DMS153 treated with DMSO at 0.1 percent for 48 hours (cell line): Measurements from ENCODE around the gene RAB27A.
"Not testable (repeated sequence)": the region's sequence is repeated elsewhere in the genome, so short reads cannot be mapped to it uniquely, and the experiment has no call there.

ENCODE experiments used
- DNase-seq: peaks from one replicate; lab custom pipeline; 2025; ENCODE audit not compliant: unreplicated experiment; lab: John Stamatoyannopoulos, UW

RAB27A gene

DNA sequence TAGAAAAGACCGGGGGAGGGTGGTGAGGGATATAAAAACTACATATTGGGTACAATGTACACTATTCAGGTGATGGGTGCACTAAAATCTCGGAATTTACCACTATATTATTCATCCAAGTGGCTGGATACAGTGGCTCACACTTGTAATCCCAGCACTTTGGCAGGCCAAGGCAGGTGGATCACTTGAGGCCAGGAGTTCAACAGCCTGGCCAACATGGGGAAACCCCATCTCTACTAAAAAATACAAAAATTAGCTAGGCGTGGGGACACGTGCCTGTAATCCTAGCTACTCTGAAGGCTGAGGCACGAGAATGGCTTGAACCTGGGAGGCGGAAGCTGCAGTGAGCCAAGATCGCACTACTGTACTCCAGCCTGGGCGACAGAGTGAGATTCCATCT, 37.4 kb downstream of the RAB27A start:
- DNase-seq = not testable (repeated sequence)

DNA sequence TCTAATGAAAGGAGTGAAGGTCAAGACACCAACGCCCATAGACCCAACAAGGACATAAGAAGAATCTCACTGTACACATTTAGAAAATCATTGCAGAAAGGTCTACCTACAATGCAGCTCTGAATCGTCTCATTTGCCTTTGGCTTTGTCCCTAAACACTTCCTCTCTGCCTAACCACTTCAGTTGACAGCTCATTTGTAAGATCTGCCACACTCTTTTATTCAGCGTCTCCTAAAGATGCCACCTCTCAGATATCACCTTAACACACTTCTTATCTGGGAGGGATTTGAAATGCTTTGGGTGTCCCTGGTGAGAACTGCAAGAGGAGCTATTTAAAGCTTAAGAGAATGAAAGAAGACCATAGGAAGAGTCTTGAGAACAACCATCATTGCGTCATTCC, 38.7 kb downstream of the RAB27A start:
- no peak for DNase-seq

DNA sequence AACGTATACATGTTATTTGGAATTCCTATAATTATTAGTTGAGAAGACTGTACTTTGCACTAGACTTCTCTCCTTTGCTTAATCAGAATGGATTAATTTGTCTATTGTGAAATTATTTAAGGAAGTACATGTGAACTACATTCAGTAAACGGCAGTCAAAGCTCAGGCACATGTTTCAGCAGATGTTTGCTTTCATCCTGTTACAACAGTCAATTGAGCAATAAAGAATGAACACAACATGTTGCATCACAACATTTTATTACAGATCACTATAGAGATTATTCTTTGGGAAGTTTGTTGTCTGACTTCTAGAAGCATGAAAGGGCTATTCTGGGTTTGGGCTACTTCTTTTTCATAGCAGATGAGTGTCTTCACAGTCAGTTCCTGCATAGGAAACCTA, 39.2 kb downstream of the RAB27A start:
- DNase-seq = no peak

- not testable (repeated sequence) for DNase-seq
Measured at GRCh38 chr15:55249885-55250284, 39.7 kb downstream of the RAB27A start.

DNA sequence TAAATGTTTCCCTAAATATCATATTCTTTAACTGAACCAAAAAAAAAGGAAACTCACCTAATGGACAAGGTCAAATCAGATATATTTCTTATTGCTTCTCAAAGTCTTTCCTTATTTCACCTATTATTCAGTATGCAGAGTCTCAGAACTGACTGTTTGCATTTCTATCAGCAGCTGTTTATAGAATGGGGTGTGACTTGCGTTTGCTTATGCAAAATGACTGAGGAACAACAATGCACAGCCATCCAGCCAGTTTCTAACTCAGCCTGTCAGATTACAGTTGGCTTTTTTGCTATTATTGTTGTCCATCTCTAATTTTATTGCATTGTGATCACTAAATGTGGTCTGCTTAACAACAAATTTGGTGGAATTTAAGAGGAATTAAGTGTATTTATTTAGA, 40.7 kb downstream of the RAB27A start:
- no peak for DNase-seq

DNA sequence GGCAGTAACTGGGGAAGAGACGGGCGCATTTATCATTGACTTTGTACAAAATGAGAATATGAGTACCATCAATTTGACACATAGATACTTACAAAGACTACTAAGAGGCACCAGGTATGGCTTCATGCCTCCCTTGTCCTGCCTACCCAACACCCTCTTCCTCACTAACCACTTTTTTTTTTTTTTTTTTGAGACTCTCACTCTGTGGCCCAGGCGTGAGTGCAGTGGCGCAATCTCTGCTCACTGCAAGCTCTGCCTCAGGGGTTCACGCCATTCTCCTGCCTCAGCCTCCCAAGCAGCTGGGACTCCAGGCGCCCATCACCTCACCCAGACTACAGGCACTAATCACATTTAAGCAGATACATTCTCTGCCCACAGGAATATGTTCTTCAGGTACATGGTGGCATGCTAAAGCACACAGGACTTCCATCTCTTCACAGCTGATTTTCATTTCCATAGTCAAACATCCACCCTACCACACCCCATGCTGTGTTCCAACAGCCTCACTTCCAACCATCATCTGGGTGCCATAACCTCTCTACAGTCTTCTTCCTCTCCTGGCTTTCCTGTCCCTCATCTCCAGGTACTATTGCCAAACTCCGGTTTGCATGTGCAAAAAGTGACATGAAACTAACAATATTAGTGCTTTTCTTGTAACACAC, 41.7 kb downstream of the RAB27A start:
- no peak for DNase-seq

GRCh38 chr15:55247311-55247710, 42.3 kb downstream of the RAB27A start:
- no peak for DNase-seq

- DNase-seq = no peak
Measured at GRCh38 chr15:55246567-55246966, 43.0 kb downstream of the RAB27A start.

GRCh38 chr15:55245059-55245458, 44.6 kb downstream of the RAB27A start:
- DNase-seq = no peak

GRCh38 chr15:55241891-55242290, 47.7 kb downstream of the RAB27A start:
- no peak for DNase-seq

DNA sequence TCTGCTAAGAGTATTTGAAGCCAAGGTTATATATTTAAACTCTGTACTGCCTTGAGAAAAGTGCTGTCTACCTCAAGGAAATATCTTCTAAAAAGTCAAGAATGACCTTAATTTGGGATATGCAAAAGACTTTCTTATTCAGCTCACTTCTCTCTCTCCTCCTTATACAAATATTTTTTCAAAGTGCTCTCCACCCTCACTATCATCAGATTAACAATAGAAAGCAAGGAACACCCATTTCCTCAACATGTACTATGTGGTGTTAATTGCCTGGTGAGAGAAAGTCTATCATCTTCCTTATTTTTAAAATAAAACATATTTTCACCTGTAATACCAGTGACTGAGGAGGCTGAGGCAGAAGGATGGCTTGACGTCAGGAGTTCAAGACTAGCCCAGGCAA, 48.4 kb downstream of the RAB27A start:
- no peak for DNase-seq

DNA sequence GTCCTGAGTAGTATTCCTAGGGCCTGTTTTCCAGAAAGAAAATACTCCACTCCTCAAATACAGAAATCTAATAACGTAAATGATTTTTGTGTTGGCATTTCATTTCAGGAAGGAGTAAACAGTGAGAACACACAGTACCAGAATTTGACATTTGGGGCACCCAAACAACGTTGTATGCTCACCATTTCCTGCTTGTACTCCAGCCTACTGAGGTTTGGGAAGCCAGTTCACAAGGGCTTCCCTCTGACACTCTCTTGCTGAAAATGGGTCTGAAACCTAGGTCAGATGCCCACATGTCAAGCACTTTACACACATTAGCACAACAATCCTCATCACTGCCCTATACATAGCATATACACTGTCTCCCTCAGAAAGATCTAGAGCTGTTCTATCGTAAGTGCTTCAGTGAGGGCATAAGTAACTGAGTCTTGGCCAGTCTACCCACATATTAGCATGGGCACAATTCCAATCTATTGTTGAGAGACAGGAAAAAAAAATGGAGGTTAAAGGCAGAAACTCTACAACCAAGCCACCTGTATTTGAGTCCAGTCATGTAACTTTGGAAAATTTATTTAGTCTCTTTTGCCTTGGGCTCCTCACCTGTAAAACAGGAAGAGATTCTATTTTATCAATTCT, 49.4 kb downstream of the RAB27A start:
- DNase-seq = no peak

- DNase-seq = no peak
Measured at GRCh38 chr15:55239440-55240124, 50.0 kb downstream of the RAB27A start.

DNA sequence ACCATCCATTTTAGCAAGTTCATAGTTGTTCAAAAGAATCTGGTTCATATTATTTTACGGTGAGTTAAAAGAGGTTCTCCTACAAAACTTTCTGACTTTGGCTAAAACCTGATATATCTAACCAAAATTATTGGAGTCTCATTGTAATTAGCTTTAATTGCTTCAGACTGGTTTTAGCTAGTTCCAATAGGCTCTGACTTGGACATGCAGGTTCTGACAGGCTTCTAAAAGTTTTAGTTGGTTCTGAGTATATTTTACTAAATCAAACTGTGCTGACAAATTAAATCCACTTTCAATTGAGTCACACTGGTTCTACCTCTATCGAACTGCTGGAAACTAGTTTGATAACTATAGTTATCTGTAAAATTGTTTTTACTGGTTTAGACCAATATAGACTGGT, 50.7 kb downstream of the RAB27A start:
- DNase-seq = no peak

DNA sequence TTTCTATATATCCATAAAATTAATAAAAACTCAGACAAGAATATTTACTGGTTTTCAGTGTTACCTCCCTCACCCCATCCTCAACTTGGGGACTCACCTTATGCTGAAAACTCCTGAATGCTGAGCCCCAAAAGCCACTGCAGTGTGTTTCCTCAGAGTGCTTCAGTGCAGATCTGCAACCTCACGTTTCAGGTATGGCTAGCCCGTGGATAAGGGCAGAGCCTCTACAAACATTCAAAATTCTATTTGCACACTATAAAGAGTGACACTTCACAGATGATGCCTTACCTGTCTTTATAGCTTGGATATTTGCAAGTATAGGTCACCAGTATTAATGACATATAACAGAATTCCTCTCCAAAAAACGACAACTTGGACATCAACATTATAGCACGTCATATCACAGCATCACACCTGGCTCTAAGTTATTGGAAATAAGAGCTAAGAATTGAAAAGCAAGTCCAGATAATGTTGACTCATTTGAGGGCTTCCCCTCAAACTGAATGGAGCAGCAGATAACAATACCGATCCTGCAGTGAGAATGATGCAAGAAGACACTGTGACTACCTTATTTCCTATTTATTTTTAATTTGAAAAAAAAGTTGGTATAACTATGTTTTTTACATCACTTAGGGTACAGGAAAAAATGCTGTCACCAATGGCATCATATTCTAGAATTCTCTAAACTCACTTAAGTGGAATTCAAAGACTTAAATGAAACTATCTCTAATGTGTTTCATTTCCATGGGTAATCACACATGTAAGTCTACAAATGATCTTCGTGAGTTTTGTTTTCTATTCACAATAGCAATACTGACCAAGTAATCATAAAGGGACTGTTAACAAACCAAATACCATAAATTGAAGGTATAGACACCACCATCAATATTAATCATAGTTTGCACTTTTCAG, 52.1 kb downstream of the RAB27A start:
- DNase-seq = no peak

GRCh38 chr15:55235546-55236036, 54.0 kb downstream of the RAB27A start:
- no peak for DNase-seq

DNA sequence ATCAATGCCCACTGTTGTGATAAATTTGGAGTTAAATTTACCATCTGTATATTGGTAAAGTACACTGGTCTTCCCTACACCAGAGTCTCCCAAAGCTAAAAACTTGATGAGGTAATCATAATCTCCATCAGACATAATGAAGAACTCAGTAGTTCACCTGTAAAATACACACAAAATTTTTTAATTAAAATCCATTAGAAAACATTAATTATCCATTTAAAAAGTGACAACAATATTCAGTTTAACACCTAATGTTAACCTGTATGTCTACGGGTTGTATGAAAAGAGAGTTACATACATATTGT, 54.9 kb downstream of the RAB27A start:
- DNase-seq = no peak

DNA sequence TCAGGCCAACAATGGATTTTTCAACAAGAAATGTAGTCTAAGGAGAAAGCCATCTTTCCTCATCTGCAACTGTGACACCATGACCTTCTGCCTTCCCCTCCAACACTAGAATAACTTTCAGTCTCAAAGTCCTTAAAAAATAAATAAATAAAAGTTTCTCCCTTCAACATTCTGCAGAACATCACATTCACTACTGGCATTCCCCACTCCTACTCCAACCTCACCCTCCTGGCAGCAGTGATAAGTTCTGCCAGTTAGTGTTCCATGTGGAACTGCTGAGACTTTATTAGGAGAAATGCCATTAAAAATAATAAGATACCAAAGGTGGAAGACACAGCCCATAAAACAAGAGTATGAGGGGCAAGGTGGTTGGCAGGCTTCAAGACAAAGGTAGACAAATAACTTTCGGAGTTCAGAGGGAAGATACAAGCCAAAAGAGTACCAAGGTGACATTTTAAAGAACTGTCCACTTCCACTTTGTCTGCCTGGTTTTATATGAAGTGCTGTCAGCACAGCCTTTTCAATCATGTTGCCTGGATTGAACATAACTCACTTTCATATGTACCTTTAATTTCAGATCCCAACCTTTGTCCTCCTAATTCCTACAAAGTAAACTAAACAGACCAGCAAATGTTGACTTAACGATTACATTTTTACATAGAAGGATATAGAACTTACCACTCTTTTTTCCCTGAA, 55.4 kb downstream of the RAB27A start:
- DNase-seq = no peak

GRCh38 chr15:55231455-55231854, 58.2 kb downstream of the RAB27A start:
- DNase-seq = no peak

DNA sequence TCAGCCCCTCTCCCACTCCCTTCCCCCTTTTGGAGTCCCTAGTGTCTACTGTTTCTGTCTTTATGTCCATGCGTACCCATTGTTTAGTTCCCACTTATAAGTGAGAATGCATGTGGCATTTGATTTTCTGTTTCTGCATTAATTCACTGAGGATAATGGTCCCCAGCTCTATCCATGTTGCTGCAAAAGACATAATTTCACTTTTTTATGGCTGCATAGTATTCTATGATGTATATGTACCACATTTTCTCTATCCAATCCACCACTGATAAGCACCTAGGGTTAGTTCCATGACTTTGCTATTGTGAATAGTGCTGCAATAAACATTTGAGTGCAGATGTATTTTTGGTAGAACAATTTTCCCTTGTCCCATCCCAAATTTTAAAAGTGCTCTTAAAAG, 58.7 kb downstream of the RAB27A start:
- DNase-seq = no peak
